ENCODE measurements around the gene FBXO38. TPM values are rescaled to one million over a fixed set of nuclear protein-coding genes. Genes with fewer than 3 reads are reported as not detected.

FBXO38 gene, protein sequence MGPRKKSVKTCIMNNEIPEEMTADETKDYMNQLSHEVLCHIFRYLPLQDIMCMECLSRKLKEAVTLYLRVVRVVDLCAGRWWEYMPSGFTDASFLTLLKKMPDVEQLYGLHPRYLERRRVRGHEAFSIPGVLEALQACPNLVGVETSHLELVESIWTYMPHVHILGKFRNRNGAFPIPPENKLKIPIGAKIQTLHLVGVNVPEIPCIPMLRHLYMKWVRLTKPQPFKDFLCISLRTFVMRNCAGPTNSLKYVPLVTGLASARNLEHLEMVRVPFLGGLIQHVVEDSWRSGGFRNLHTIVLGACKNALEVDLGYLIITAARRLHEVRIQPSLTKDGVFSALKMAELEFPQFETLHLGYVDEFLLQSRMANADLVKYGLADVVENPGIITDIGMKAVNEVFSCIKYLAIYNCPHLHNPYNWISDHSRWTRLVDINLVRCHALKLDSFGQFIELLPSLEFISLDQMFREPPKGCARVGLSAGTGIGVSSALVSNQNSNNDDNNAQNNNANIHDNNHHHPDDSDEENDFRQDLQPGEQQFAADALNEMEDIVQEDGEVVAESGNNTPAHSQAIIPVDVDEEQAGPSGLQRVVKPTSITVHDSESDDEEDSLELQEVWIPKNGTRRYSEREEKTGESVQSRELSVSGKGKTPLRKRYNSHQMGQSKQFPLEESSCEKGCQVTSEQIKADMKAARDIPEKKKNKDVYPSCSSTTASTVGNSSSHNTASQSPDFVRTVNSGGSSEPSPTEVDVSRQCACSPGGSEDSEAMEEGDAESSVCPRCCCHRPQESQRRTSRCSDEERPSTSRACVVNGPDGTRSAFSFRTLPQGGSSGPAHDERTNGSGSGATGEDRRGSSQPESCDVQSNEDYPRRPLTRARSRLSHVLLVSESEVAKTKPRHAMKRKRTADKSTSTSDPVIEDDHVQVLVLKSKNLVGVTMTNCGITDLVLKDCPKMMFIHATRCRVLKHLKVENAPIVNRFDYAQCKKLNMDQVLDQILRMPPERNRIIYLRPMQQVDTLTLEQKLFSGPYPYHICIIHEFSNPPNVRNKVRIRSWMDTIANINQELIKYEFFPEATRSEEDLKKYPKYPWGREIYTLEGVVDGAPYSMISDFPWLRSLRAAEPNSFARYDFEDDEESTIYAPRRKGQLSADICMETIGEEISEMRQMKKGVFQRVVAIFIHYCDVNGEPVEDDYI
- total RNA-seq (2011; cell fraction: chromatin; rRNA removed; ENCODE audit: low replicate concordance): 93.0 and 228 TPM in 2 replicates
- 27.8 and 36.8 TPM in 2 replicates for total RNA-seq (2011; cell fraction: nucleolus; rRNA removed)
- total RNA-seq (2011; cell fraction: nucleoplasm; rRNA removed): 72.7 and 134 TPM in 2 replicates
- 23.6 and 24.2 TPM in 2 replicates for total RNA-seq (2014; rRNA removed)
- 36.0 and 42.6 TPM in 2 replicates for total RNA-seq (2014; rRNA removed; fragmentation: Illumina TruSeq; extraction: Trizol)
- 35.1 and 39.4 TPM in 2 replicates for total RNA-seq (2015; rRNA removed; fragmentation: Illumina TruSeq; extraction: Trizol)
- total RNA-seq (2021): 26.5 and 31.3 TPM in 2 replicates
- polyA plus RNA-seq (2011; rRNA removed): 25.2 and 37.2 TPM in 2 replicates
- polyA plus RNA-seq (2011; cell fraction: cytosol; rRNA removed): 9.8 and 11.9 TPM in 2 replicates
- polyA plus RNA-seq (2011; cell fraction: nucleus; rRNA removed): 46.6 and 50.6 TPM in 2 replicates
- polyA plus RNA-seq (2012): 13.6 and 17.9 TPM in 2 replicates
- 28.3 and 32.4 TPM in 2 replicates for polyA plus RNA-seq (2014; fragmentation: Illumina TruSeq; extraction: Trizol)
- polyA plus RNA-seq (2014; fragmentation: Nextera tagmentation; extraction: Ambion mirVana): 10 to 100 TPM in 1 of 2 experiments, 1 to 10 TPM in 1; 7.4 to 21.6 TPM
- polyA plus RNA-seq (2014; rRNA removed): 19.0 and 29.3 TPM in 2 replicates
- polyA minus RNA-seq (2011; rRNA and poly(A)+ RNA removed): 84.8 and 116 TPM in 2 replicates
- 24.6 and 31.4 TPM in 2 replicates for polyA minus RNA-seq (2011; cell fraction: cytosol; rRNA and poly(A)+ RNA removed)
- polyA minus RNA-seq (2011; cell fraction: nucleus; rRNA and poly(A)+ RNA removed): 88.1 and 152 TPM in 2 replicates
- percentile 80 among the genes with signal in this experiment for Bru-seq, nascent RNA
- BruChase-seq, experiment 1, labeled RNA remaining after a 2-hour chase: percentile 85 among the genes with signal in this experiment
- BruChase-seq, experiment 2, labeled RNA remaining after a 6-hour chase: percentile 83 among the genes with signal in this experiment
- long read RNA-seq, experiment 1, full-length matches to known transcripts: 7 of 22 reads
- long read RNA-seq, experiment 1, partial matches to known transcripts: 9 of 22 reads
- long read RNA-seq, experiment 1, other reads (novel, unspliced or antisense): 6 of 22 reads
- long read RNA-seq, experiment 2, full-length matches to known transcripts: 2 of 9 reads
- long read RNA-seq, experiment 2, partial matches to known transcripts: 6 of 9 reads
- long read RNA-seq, experiment 2, other reads (novel, unspliced or antisense): 1 of 9 reads
- long read RNA-seq, experiment 3, partial matches to known transcripts: 4 of 9 reads
- long read RNA-seq, experiment 3, other reads (novel, unspliced or antisense): 1 of 9 reads

DNA sequence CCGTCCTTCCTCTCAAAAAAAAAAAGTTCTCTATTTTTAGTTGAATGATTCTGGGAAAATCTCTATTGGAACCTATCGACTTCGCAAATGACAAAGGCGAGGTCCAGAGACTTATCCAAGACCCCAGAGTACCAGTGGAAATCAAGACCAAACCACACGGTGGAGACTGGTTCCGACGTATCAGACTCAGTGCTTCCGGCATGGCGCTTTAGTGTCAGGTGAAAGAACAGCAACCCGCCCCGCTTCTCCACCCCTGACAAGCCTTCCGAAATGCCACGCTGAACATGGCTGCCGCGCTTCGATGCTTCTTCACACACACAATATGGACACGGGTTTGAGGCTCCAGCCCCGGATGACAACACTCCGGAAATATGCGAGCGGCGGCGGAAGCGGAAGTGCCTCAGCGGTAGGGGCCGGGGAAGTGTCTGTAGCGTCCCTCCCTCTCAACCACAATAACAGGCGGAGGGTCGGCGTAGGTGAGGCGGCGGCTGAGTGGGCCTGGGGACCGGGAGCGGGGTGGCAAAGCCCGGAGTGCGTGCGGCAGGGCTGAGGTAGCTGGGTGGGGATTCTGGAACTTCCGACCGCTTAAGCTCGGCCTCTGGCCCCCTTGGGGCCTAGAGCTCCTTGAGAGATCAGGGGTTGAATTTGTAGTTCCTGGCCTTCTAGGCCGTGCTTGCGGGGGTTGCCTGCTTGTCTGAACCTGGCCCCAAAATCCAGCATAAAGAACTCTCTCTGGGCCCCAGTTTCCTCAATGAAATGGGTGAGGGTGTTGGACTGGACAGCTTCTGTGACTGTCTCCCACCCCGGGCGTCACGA, at the start of gene FBXO38:
Gene FBXO38, plus strand, starts transcription at position 395 of the 816 bp plus-strand sequence. CDS start 10,819 bp downstream, outside the sequence.
- in situ Hi-C loops (cut with MboI): no loop called here
- Histone ChIP-seq H3K9ac (ENCODE audit: insufficient read depth in 1 of 2, low read depth in 2 of 2, low read length in 2 of 2) (peak within 1 kb of the TSS; percentile 97 to 98), H3K27ac (ENCODE audit: extremely low read depth, low read depth, low read length) (peak within 1 kb of the TSS; percentile 90), H3K9me1 (ENCODE audit: control insufficient read depth, insufficient read depth, low read length) (no peaks in the 10 kb centered on the region), H3K9me3 (replicated peaks; ENCODE audit: control insufficient read depth, insufficient read depth, low read depth, low read length) (no peaks in the 10 kb centered on the region), H3K4me3 (peak within 1 kb of the TSS; percentile 83), H3K4me2 (ENCODE audit: insufficient read depth, low read length) (peak within 1 kb of the TSS; percentile 100), H3K79me2 (ENCODE audit: control insufficient read depth, insufficient read depth, low read length) (peaks cover 44% of the 10 kb centered on the region), H3K27me3 (ENCODE audit: control insufficient read depth in 2 of 2, insufficient read depth in 2 of 2, low read length in 2 of 2) (no peaks in the 10 kb centered on the region), H4K20me1 (replicated peaks; ENCODE audit: control insufficient read depth, insufficient read depth, low read length) (no peaks in the 10 kb centered on the region; the same call in 1 of the 2 replicates), H2AFZ (ENCODE audit: low read depth, low read length) (peak within 1 kb of the TSS; percentile 98), H3K36me3 (ENCODE audit: control insufficient read depth, insufficient read depth, low read length) (peaks cover 13% of the 10 kb centered on the region), H3K4me1 (replicated peaks in 1 of 2; ENCODE audit: control insufficient read depth in 2 of 2, insufficient read depth in 2 of 2, low read length in 2 of 2) (peaks cover 7 to 17% of the 10 kb centered on the region in 2 experiments; a peak in 3 of 5 replicates)
- FAIRE-seq (peak; percentile 99), DNase-seq (ENCODE audit: extremely low read depth in 1 of 4, low spot score in 3 of 4) (peak; percentile 93 to 98 (median 94)), ATAC-seq (peak; percentile 99)
- CTCF ChIA-PET (ENCODE audit: low intra/inter-chr PET ratio): no interaction called here
- WGBS (ENCODE audit: insufficient coverage, low coverage, missing lambda C conversion rate): under 1% methylated on average over 45 of the region's 45 CpGs
- POLR2A ChIA-PET: interaction anchor here (0.7 to 1.5 kb wide), 5 partner anchors 9 to 1980 kb away, joined by 3 to 9 read pairs (median 4); no protein-coding TSS in a partner anchor
- intact Hi-C loops (cut with micrococcal nuclease): loop anchor here (5.0 kb wide), 1 partner anchor 304 kb away; no protein-coding TSS in a partner anchor
- TSS peak; percentile 61 for BruUV-seq (replicated peaks)
- TF ChIP-seq, protein P1, sequence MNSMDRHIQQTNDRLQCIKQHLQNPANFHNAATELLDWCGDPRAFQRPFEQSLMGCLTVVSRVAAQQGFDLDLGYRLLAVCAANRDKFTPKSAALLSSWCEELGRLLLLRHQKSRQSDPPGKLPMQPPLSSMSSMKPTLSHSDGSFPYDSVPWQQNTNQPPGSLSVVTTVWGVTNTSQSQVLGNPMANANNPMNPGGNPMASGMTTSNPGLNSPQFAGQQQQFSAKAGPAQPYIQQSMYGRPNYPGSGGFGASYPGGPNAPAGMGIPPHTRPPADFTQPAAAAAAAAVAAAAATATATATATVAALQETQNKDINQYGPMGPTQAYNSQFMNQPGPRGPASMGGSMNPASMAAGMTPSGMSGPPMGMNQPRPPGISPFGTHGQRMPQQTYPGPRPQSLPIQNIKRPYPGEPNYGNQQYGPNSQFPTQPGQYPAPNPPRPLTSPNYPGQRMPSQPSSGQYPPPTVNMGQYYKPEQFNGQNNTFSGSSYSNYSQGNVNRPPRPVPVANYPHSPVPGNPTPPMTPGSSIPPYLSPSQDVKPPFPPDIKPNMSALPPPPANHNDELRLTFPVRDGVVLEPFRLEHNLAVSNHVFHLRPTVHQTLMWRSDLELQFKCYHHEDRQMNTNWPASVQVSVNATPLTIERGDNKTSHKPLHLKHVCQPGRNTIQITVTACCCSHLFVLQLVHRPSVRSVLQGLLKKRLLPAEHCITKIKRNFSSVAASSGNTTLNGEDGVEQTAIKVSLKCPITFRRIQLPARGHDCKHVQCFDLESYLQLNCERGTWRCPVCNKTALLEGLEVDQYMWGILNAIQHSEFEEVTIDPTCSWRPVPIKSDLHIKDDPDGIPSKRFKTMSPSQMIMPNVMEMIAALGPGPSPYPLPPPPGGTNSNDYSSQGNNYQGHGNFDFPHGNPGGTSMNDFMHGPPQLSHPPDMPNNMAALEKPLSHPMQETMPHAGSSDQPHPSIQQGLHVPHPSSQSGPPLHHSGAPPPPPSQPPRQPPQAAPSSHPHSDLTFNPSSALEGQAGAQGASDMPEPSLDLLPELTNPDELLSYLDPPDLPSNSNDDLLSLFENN (IDR thresholded peaks at IDR 0.05; ENCODE audit: low read depth in 2 of 2, low read length in 2 of 2): peak in 1 of 2 experiments; percentile 59; a peak in 1 of 4 replicates
- TF ChIP-seq TEAD4 (IDR thresholded peaks at IDR 0.05; ENCODE audit: low read length): peak; percentile 65
- 0 out of 2 replicates have a peak, but pooled peaks have one; percentile 47 for TF ChIP-seq TEAD4 (CRISPR knock-in tag; IDR thresholded peaks at IDR 0.05; ENCODE audit: borderline replicate concordance)
- TF ChIP-seq NR3C1 (CRISPR knock-in tag; IDR thresholded peaks at IDR 0.05): no peak
- TF ChIP-seq PHF20 (IDR thresholded peaks at IDR 0.05; ENCODE audit: partially characterized antibody): peak; percentile 96
- TF ChIP-seq NFIX (CRISPR knock-in tag; IDR thresholded peaks at IDR 0.05; ENCODE audit: low read depth): no peak

Data from K562 (cell line).